H9 (cell line): ENCODE data around the gene DUSP28. TPM values are rescaled to one million over a fixed set of nuclear protein-coding genes. Genes with fewer than 3 reads are reported as not detected.

ENCODE experiments used
- DNase-seq: peaks from one replicate; pipeline ENCODE4 v3.0.0-alpha.2; 2017
- H2AFZ ChIP-seq: one replicate; pipeline ENCODE4 v1.6.1; 2013; ENCODE audit warnings: mild to moderate bottlenecking, low read length, control low read depth, moderate library complexity
- H2AK5ac ChIP-seq: 2 replicates; pipeline ENCODE4 v1.6.1; 2013; ENCODE audit warnings: low read length, control low read depth, mixed read lengths; ENCODE audit not compliant: insufficient read length
- H2BK120ac ChIP-seq: one replicate; pipeline ENCODE4 v1.6.1; 2013; ENCODE audit warnings: low read depth, mild to moderate bottlenecking, low read length, control low read depth, inconsistent platforms; ENCODE audit not compliant: poor library complexity, severe bottlenecking
- H2BK12ac ChIP-seq: 2 replicates; pipeline ENCODE4 v1.6.1; 2013; ENCODE audit warnings: low read length, control low read depth, mixed read lengths, low read depth; ENCODE audit not compliant: insufficient read length
- H2BK15ac ChIP-seq: 2 replicates; pipeline ENCODE4 v1.6.1; 2013; ENCODE audit warnings: low read depth, low read length, control low read depth
- H2BK20ac ChIP-seq: one replicate; pipeline ENCODE4 v1.6.1; 2013; ENCODE audit warnings: low read depth, mild to moderate bottlenecking, low read length, control low read depth, inconsistent platforms; ENCODE audit not compliant: poor library complexity, severe bottlenecking
- H2BK5ac ChIP-seq: 2 replicates; pipeline ENCODE4 v1.6.1; 2013; ENCODE audit warnings: low read length, control low read depth, mixed read lengths; ENCODE audit not compliant: insufficient read length
- H3K14ac ChIP-seq: 2 replicates; pipeline ENCODE4 v1.6.1; 2013; ENCODE audit warnings: low read length, control low read depth; ENCODE audit not compliant: insufficient read depth
- H3K18ac ChIP-seq: 2 replicates; pipeline ENCODE4 v1.6.1; 2013; ENCODE audit warnings: low read depth, mild to moderate bottlenecking, mixed read lengths, low read length, control low read depth; ENCODE audit not compliant: insufficient read length
- H3K23ac ChIP-seq: 2 replicates; pipeline ENCODE4 v1.6.1; 2013; ENCODE audit warnings: low read length, control low read depth, mixed read lengths, low read depth; ENCODE audit not compliant: insufficient read length
- H3K23me2 ChIP-seq: 2 replicates; pipeline ENCODE4 v1.6.1; 2013; ENCODE audit warnings: low read depth, mild to moderate bottlenecking, mixed read lengths, low read length, control low read depth; ENCODE audit not compliant: insufficient read length, poor library complexity, severe bottlenecking
- H3K27ac ChIP-seq: 2 replicates; pipeline ENCODE4 v1.5.1; 2013; ENCODE audit warnings: low read length, control low read depth, mixed read lengths, low read depth; ENCODE audit not compliant: insufficient read length
- H3K27me3 ChIP-seq: 2 replicates; pipeline ENCODE4 v1.6.1; 2013; ENCODE audit warnings: low read length, control low read depth, inconsistent platforms; ENCODE audit not compliant: insufficient read depth
- H3K4ac ChIP-seq: 2 replicates; pipeline ENCODE4 v1.6.1; 2013; ENCODE audit warnings: low read depth, mild to moderate bottlenecking, control low read depth, inconsistent platforms, low read length, moderate library complexity
- H3K4me1 ChIP-seq: 2 replicates; pipeline ENCODE4 v1.6.1; 2013; ENCODE audit warnings: low read length, control low read depth, inconsistent platforms; ENCODE audit not compliant: insufficient read depth
- H3K4me2 ChIP-seq: 2 replicates; pipeline ENCODE4 v1.6.1; 2013; ENCODE audit warnings: low read length, control low read depth, mixed read lengths; ENCODE audit not compliant: insufficient read length, insufficient read depth
- H3K56ac ChIP-seq: 2 replicates; pipeline ENCODE4 v1.6.1; 2013; ENCODE audit warnings: low read depth, mild to moderate bottlenecking, mixed read lengths, low read length, control low read depth; ENCODE audit not compliant: insufficient read length
- H3K79me1 ChIP-seq: 2 replicates; pipeline ENCODE4 v1.6.1; 2013; ENCODE audit warnings: low read depth, mild to moderate bottlenecking, moderate library complexity, low read length, control low read depth, inconsistent platforms; ENCODE audit not compliant: insufficient read depth, poor library complexity, severe bottlenecking
- H3K79me2 ChIP-seq: 2 replicates; pipeline ENCODE4 v1.6.1; 2013; ENCODE audit warnings: low read length, control low read depth, inconsistent platforms; ENCODE audit not compliant: insufficient read depth
- H3K9ac ChIP-seq: 2 replicates; pipeline ENCODE4 v1.6.1; 2013; ENCODE audit warnings: low read length, control low read depth, mixed read lengths; ENCODE audit not compliant: insufficient read length; ENCODE audit errors: extremely low read depth
- H3K9me3 ChIP-seq: one replicate; pipeline ENCODE4 v1.6.1; 2013; ENCODE audit warnings: low read depth, low read length, inconsistent platforms; ENCODE audit not compliant: control insufficient read depth
- H3T11ph ChIP-seq: one replicate; pipeline ENCODE4 v1.6.1; 2013; ENCODE audit warnings: mild to moderate bottlenecking, low read length, control low read depth, inconsistent platforms
- H4K20me1 ChIP-seq: one replicate; pipeline ENCODE4 v1.6.1; 2013; ENCODE audit not compliant: control insufficient read depth, insufficient read length, insufficient read depth
- H4K5ac ChIP-seq: 2 replicates; pipeline ENCODE4 v1.6.1; 2013; ENCODE audit warnings: low read depth, mild to moderate bottlenecking, mixed read lengths, low read length, control low read depth; ENCODE audit not compliant: insufficient read length
- H4K8ac ChIP-seq: replicated peaks from 2 replicates; pipeline ENCODE4 v1.6.1; 2013; ENCODE audit warnings: low read length, control low read depth, mixed read lengths, low read depth; ENCODE audit not compliant: insufficient read length
- H4K91ac ChIP-seq: 2 replicates; pipeline ENCODE4 v1.6.1; 2013; ENCODE audit warnings: low read depth, mild to moderate bottlenecking, moderate library complexity, mixed read lengths, low read length, control low read depth; ENCODE audit not compliant: insufficient read length
- H3K27ac Mint-ChIP-seq, 3 experiments: 2 replicates in 2 of 3; 3 replicates in 1 of 3; pipeline ENCODE4 v1.8.0; 2020 to 2021; ENCODE audit warnings: mixed read lengths in 3 of 3, mild to moderate bottlenecking in 1 of 3, moderate library complexity in 1 of 3
- H3K27me3 Mint-ChIP-seq: 2 replicates; pipeline ENCODE4 v1.8.0; 2021; ENCODE audit warnings: low read depth, mild to moderate bottlenecking, moderate library complexity, mixed read lengths
- H3K36me3 Mint-ChIP-seq, 3 experiments: 2 replicates in 2 of 3; 3 replicates in 1 of 3; pipeline ENCODE4 v1.8.0; 2020 to 2021; ENCODE audit warnings: low read depth in 3 of 3, mixed read lengths in 3 of 3; ENCODE audit not compliant: insufficient read depth in 1 of 3
- H3K4me1 Mint-ChIP-seq, 2 experiments: 2 replicates each; pipeline ENCODE4 v1.8.0; 2020; ENCODE audit warnings: mixed read lengths in 2 of 2
- H3K4me3 Mint-ChIP-seq, 2 experiments: 2 replicates in 1 of 2; 3 replicates in 1 of 2; pipeline ENCODE4 v1.8.0; 2020 to 2021; ENCODE audit warnings: mild to moderate bottlenecking in 2 of 2, mixed read lengths in 2 of 2, moderate library complexity in 1 of 2
- H3K9me3 Mint-ChIP-seq, 2 experiments: 2 replicates in 1 of 2; 3 replicates in 1 of 2; pipeline ENCODE4 v1.8.0; 2020; ENCODE audit warnings: mild to moderate bottlenecking in 2 of 2, mixed read lengths in 2 of 2, moderate library complexity in 1 of 2
- WGBS: extraction: QIAGEN DNeasy Blood & Tissue Kit; methylation state at CpG from one replicate; pipeline ENCODE4 v1.1.7; 2013; ENCODE audit warnings: missing lambda C conversion rate, low lambda C conversion rate, mixed read lengths; ENCODE audit not compliant: insufficient read length; ENCODE audit errors: extremely low coverage; 5-methylcytosine and 5-hydroxymethylcytosine counted together
- total RNA-seq: library from RNA; stranded (reverse); gene quantifications from 2 replicates; pipeline ENCODE4 v1.2.1, GENCODE V29; 2021
- TF ChIP-seq, protein P1 (sequence below): fragments of 200-600 bp; sonication (generic); conservative IDR thresholded peaks from 3 replicates; pipeline ENCODE4 v1.8.0; 2021; ENCODE audit warnings: antibody characterized with exemption, mild to moderate bottlenecking

The DUSP28 gene
- total RNA-seq, 1 experiment from 2014 or later, result 1.6 TPM

DNA sequence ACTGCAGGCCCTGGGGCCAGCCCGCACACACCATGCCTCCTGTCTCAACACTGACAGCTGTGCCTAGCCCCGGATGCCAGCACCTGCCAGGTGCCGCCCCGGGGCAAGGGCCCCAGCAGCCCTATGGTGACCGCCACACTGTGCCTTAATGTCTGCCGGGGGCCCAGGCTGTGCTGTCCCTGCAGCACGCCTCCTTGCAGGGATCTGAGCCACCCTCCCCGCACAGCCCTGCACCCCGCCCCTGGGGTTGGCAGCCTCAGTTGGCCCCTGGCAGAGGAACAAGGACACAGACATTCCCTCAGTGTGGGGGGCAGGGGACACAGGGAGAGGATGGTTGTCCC is 17.9 kb downstream of the DUSP28 start:
- no peak overlapping the region for H2AFZ ChIP-seq
- no peak overlapping the region for H4K91ac ChIP-seq
- Mint-ChIP-seq H3K4me1 (peaks cover 7 to 16% of the 10 kb centered on the region in 2 experiments), H3K36me3 (no peaks in the 10 kb centered on the region; a peak in 2 of 7 replicates), H3K4me3 (no peak overlapping the region), H3K27me3 (no peaks in the 10 kb centered on the region), H3K9me3 (no peaks in the 10 kb centered on the region), H3K27ac (no peak overlapping the region)
- TF ChIP-seq, protein P1, sequence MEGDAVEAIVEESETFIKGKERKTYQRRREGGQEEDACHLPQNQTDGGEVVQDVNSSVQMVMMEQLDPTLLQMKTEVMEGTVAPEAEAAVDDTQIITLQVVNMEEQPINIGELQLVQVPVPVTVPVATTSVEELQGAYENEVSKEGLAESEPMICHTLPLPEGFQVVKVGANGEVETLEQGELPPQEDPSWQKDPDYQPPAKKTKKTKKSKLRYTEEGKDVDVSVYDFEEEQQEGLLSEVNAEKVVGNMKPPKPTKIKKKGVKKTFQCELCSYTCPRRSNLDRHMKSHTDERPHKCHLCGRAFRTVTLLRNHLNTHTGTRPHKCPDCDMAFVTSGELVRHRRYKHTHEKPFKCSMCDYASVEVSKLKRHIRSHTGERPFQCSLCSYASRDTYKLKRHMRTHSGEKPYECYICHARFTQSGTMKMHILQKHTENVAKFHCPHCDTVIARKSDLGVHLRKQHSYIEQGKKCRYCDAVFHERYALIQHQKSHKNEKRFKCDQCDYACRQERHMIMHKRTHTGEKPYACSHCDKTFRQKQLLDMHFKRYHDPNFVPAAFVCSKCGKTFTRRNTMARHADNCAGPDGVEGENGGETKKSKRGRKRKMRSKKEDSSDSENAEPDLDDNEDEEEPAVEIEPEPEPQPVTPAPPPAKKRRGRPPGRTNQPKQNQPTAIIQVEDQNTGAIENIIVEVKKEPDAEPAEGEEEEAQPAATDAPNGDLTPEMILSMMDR, result no peak
- no peaks in the 10 kb centered on the region for H4K20me1 ChIP-seq
- no peak overlapping the region for H2BK15ac ChIP-seq
- H3K9ac ChIP-seq, result no peak overlapping the region
- H3K4ac ChIP-seq, result no peak overlapping the region
- H3K9me3 ChIP-seq, result no peaks in the 10 kb centered on the region
- H2BK120ac ChIP-seq, result no peak overlapping the region
- H2AK5ac ChIP-seq, result no peak overlapping the region
- no peaks in the 10 kb centered on the region for H3K23me2 ChIP-seq
- no peak for DNase-seq
- no peak overlapping the region for H2BK5ac ChIP-seq
- no peaks in the 10 kb centered on the region for H3K4me1 ChIP-seq
- WGBS, result no CpG with 5 or more reads among the region's 9 CpGs
- no peak overlapping the region for H4K8ac ChIP-seq
- H2BK12ac ChIP-seq, result no peak overlapping the region
- no peak overlapping the region for H4K5ac ChIP-seq
- H3K27ac ChIP-seq, result no peak overlapping the region
- no peaks in the 10 kb centered on the region for H3K79me1 ChIP-seq
- no peak overlapping the region for H3K23ac ChIP-seq
- no peak overlapping the region for H3T11ph ChIP-seq
- H3K14ac ChIP-seq, result no peak overlapping the region
- H3K27me3 ChIP-seq, result no peaks in the 10 kb centered on the region
- H3K4me2 ChIP-seq, result no peak overlapping the region
- H2BK20ac ChIP-seq, result no peak overlapping the region
- H3K79me2 ChIP-seq, result no peaks in the 10 kb centered on the region
- H3K56ac ChIP-seq, result no peak overlapping the region
- no peak overlapping the region for H3K18ac ChIP-seq
